Smooth muscle cell (in vitro differentiated cells): ENCODE measurements around the gene GTF3C5. TPM values are rescaled to one million over a fixed set of nuclear protein-coding genes. Genes with fewer than 3 reads are reported as not detected.

Experiments
- DNase-seq: peaks from one replicate; lab custom pipeline; 2025; ENCODE audit not compliant: unreplicated experiment; lab: John Stamatoyannopoulos, UW
- H2AFZ ChIP-seq: fragments of 200-600 bp; sonication (generic); 2 replicates; pipeline ENCODE4 v1.6.0; 2016; ENCODE audit warnings: antibody characterized with exemption, low read depth, mild to moderate bottlenecking
- H3F3A ChIP-seq: fragments of 200-600 bp; sonication (generic); 2 replicates; pipeline ENCODE4 v1.6.0; 2017; ENCODE audit warnings: antibody characterized with exemption, low read depth
- H3K27ac ChIP-seq: fragments of 200-600 bp; sonication (generic); 2 replicates; pipeline ENCODE4 v1.5.1; 2016; ENCODE audit warnings: low read depth, mild to moderate bottlenecking
- H3K27me3 ChIP-seq: fragments of 200-600 bp; sonication (generic); 2 replicates; pipeline ENCODE4 v1.6.1; 2016; ENCODE audit warnings: low read depth, mild to moderate bottlenecking
- H3K36me3 ChIP-seq: fragments of 200-600 bp; sonication (generic); 2 replicates; pipeline ENCODE4 v1.5.1; 2016; ENCODE audit warnings: low read depth
- H3K4me1 ChIP-seq: fragments of 200-600 bp; sonication (generic); 2 replicates; pipeline ENCODE4 v1.5.1; 2016; ENCODE audit warnings: low read depth
- H3K4me2 ChIP-seq: fragments of 200-600 bp; sonication (generic); 2 replicates; pipeline ENCODE4 v1.6.0; 2016; ENCODE audit warnings: mild to moderate bottlenecking
- H3K4me3 ChIP-seq: fragments of 200-600 bp; sonication (generic); 2 replicates; pipeline ENCODE4 v1.5.1; 2016; ENCODE audit warnings: mild to moderate bottlenecking
- H3K79me2 ChIP-seq: fragments of 200-600 bp; sonication (generic); 2 replicates; pipeline ENCODE4 v1.6.0; 2016; ENCODE audit warnings: low read depth, mild to moderate bottlenecking
- H3K9ac ChIP-seq: fragments of 200-600 bp; sonication (generic); 2 replicates; pipeline ENCODE4 v1.6.0; 2016; ENCODE audit warnings: low read depth
- H3K9me3 ChIP-seq: fragments of 200-600 bp; sonication (generic); replicated peaks from 2 replicates; pipeline ENCODE4 v1.5.1; 2016; ENCODE audit warnings: low read depth
- H4K20me1 ChIP-seq: fragments of 200-600 bp; sonication (generic); 2 replicates; pipeline ENCODE4 v1.6.0; 2016; ENCODE audit warnings: low read depth
- WGBS: methylation state at CpG from one replicate; pipeline ENCODE4 v1.1.7; 2016; ENCODE audit warnings: low lambda C conversion rate; 5-methylcytosine and 5-hydroxymethylcytosine counted together
- polyA plus RNA-seq: library from polyadenylated mRNA; unstranded; fragments of >200 nt; fragmentation: Nextera tagmentation; extraction: Ambion mirVana; gene quantifications from 2 replicates; pipeline ENCODE4 v1.2.1, GENCODE V29; 2016
- total RNA-seq: library from RNA; depleted of rRNA; stranded (reverse); fragments of >200 nt; gene quantifications from 2 replicates; pipeline ENCODE4 v1.2.3, GENCODE V29; 2014
- TF ChIP-seq, protein P1 (sequence below): fragments of 200-600 bp; sonication (generic); IDR thresholded peaks from 2 replicates; pipeline ENCODE4 v1.5.1; 2017; ENCODE audit warnings: borderline replicate concordance, mild to moderate bottlenecking, antibody characterized with exemption; ENCODE audit not compliant: insufficient read depth, poor library complexity, severe bottlenecking

The GTF3C5 gene, protein sequence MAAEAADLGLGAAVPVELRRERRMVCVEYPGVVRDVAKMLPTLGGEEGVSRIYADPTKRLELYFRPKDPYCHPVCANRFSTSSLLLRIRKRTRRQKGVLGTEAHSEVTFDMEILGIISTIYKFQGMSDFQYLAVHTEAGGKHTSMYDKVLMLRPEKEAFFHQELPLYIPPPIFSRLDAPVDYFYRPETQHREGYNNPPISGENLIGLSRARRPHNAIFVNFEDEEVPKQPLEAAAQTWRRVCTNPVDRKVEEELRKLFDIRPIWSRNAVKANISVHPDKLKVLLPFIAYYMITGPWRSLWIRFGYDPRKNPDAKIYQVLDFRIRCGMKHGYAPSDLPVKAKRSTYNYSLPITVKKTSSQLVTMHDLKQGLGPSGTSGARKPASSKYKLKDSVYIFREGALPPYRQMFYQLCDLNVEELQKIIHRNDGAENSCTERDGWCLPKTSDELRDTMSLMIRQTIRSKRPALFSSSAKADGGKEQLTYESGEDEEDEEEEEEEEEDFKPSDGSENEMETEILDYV
- total RNA-seq (34.5 and 44.2 TPM in 2 replicates), polyA plus RNA-seq (59.0 and 66.0 TPM in 2 replicates)

DNA sequence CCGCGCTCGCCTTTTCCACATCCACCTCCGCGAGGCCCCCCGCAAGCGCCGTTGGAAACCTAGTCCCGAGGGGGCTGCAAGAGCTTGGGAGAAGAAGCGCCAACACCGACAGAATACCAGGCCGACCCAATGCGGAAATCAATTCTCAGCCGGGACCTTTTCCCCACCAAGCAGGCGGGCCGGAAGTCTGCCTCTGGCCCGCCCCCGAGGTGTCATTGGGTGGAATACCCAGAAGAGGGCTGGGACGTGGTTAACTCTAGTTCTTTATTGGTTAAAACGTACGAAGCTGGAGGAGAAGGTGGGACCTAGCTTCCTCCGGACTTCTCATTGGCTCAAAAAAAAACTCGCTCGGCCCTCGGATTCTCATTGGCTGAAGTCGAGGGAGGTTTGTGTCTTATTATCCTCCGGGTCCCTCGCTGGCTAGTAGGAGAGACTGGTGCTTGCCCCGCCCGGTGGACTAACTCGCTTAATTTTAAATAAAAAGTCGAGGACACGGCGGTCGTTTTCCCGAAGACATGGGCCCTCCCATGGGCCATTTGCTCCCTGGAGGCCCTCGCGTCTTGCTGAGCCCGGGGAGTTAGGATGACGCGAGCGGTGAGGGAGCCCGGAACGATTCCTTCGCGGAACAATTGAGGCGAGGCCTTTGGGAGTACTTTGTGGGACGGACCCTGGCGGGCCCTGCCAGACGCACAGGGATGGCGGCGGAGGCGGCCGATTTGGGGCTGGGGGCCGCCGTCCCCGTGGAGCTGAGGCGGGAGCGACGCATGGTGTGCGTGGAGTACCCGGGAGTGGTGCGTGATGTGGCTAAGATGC, at the start of gene GTF3C5:
TSS of gene GTF3C5 (plus strand) at position 681 of the 813 bp plus-strand sequence. CDS start at position 696, 15 bp downstream.
- WGBS = 1% methylated on average over 62 of the region's 63 CpGs
- DNase-seq = peak; percentile 92
- no peaks in the 10 kb centered on the region for H3K27me3 ChIP-seq
- H4K20me1 ChIP-seq = peaks cover 30% of the 10 kb centered on the region
- peak within 1 kb of the TSS; percentile 91 for H3K4me2 ChIP-seq
- H2AFZ ChIP-seq = peak within 1 kb of the TSS; percentile 86
- no peaks in the 10 kb centered on the region for H3K36me3 ChIP-seq
- peak within 1 kb of the TSS; percentile 77 for H3K4me3 ChIP-seq
- H3K9ac ChIP-seq = peak within 1 kb of the TSS; percentile 90
- peak within 1 kb of the TSS; percentile 79 for H3K27ac ChIP-seq
- no peaks in the 10 kb centered on the region for H3K9me3 ChIP-seq
- TF ChIP-seq, protein P1, sequence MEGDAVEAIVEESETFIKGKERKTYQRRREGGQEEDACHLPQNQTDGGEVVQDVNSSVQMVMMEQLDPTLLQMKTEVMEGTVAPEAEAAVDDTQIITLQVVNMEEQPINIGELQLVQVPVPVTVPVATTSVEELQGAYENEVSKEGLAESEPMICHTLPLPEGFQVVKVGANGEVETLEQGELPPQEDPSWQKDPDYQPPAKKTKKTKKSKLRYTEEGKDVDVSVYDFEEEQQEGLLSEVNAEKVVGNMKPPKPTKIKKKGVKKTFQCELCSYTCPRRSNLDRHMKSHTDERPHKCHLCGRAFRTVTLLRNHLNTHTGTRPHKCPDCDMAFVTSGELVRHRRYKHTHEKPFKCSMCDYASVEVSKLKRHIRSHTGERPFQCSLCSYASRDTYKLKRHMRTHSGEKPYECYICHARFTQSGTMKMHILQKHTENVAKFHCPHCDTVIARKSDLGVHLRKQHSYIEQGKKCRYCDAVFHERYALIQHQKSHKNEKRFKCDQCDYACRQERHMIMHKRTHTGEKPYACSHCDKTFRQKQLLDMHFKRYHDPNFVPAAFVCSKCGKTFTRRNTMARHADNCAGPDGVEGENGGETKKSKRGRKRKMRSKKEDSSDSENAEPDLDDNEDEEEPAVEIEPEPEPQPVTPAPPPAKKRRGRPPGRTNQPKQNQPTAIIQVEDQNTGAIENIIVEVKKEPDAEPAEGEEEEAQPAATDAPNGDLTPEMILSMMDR = no peak
- peaks cover 25% of the 10 kb centered on the region for H3K4me1 ChIP-seq
- peaks cover 56% of the 10 kb centered on the region for H3K79me2 ChIP-seq
- peaks cover 4% of the 10 kb centered on the region for H3F3A ChIP-seq

DNA sequence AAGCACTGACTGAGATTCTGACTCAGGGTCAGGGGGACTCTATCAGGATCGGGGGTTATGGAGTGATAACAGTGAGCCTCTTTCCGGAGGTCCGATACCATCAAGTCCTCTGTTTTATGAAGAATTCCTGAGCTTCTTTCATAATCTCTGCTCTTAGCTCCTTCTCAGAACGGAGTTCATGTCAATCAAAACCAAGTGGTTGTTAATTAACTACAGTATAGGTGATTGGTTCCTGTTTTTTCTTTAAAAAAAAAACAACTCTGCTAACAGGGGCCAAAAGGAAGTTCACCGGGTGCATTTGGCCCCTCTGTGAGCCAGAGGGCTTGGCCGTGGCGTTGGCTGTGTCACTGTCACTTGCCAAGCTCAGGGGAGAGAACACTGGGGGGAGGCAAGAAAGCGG, 48.3 kb upstream of the GTF3C5 start:
- Histone ChIP-seq H3K27me3 (peaks cover 38% of the 10 kb centered on the region), H3K79me2 (no peaks in the 10 kb centered on the region), H3K9ac (no peak overlapping the region), H3K4me1 (no peaks in the 10 kb centered on the region), H3K27ac (no peak overlapping the region), H3K36me3 (no peaks in the 10 kb centered on the region), H2AFZ (no peak overlapping the region), H3K4me3 (no peak overlapping the region), H3K9me3 (no peaks in the 10 kb centered on the region), H3K4me2 (no peak overlapping the region), H3F3A (no peaks in the 10 kb centered on the region), H4K20me1 (no peaks in the 10 kb centered on the region)
- 64% methylated on average over 8 of the region's 8 CpGs for WGBS
- TF ChIP-seq, protein P1 = no peak
- no peak for DNase-seq

DNA sequence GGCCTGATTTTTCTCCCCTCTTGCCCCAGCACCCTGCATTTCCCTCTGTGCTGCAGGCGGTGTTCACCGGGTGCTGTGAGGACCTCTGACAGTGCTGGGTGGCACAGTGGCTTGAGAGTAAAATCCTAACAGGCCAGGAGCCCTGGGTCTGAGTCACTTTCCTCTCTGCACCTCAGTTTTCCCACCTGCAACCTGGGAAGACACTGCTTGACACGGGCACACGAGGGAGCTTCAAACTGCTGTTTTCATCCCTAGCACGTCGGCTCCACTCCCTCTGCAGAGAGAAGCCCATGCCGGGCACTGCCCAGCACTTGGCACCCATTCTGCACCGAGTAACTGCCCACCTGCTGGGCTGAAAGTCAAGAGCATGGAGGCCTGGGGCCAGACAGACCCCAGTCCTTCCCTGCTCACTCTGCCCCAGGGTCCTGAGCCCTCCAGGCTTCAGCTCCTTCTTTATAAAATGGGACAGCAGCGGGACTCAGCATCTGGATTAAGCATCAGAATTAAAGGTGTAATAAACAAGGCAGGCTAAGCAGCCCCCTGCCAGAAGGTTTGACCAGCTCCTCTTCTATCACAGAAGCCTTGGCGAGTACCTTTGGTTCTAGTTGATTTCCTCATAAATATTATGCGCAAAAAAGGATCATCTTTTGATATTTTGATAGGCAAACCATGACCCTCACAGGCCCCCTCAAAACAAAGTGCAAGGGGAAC, 47.2 kb upstream of the GTF3C5 start:
- DNase-seq = no peak
- Histone ChIP-seq H3K27me3 (peaks cover 26% of the 10 kb centered on the region), H3K9ac (no peak overlapping the region), H2AFZ (no peak overlapping the region), H3K4me2 (no peak overlapping the region), H3K36me3 (no peaks in the 10 kb centered on the region), H3F3A (no peaks in the 10 kb centered on the region), H4K20me1 (no peaks in the 10 kb centered on the region), H3K9me3 (no peaks in the 10 kb centered on the region), H3K27ac (no peak overlapping the region), H3K79me2 (no peaks in the 10 kb centered on the region), H3K4me3 (no peak overlapping the region), H3K4me1 (no peaks in the 10 kb centered on the region)
- 91% methylated on average over 11 of the region's 11 CpGs for WGBS
- TF ChIP-seq, protein P1 = no peak
